VCaP (cell line): ENCODE data around the gene SULT2B1.

ENCODE experiments used
- H3K27ac ChIP-seq: fragments of 450-650 bp; 2 replicates; pipeline ENCODE4 v1.5.1; 2017
- CTCF ChIP-seq: fragments of 450-650 bp; conservative IDR thresholded peaks from 2 replicates; pipeline ENCODE4 v1.5.1; 2017; ENCODE audit warnings: mild to moderate bottlenecking, moderate library complexity

The SULT2B1 gene

GRCh38 chr19:48510421-48511268, 41.3 kb upstream of the SULT2B1 start:
- peak overlapping the region; percentile 52; the same call in 1 of the 2 replicates for H3K27ac ChIP-seq

GRCh38 chr19:48511321-48511731, 40.6 kb upstream of the SULT2B1 start:
- TF ChIP-seq CTCF = no peak
- H3K27ac ChIP-seq = peak overlapping the region; percentile 52; the same call in 1 of the 2 replicates

More at GRCh38 chr19:48510421-48511268, 41.3 kb upstream of the SULT2B1 start:
- no peak for TF ChIP-seq CTCF

- TF ChIP-seq CTCF = no peak
- peak within 1 kb of the TSS; percentile 52; the same call in 1 of the 2 replicates for H3K27ac ChIP-seq
Measured at GRCh38 chr19:48511800-48512503, 40.0 kb upstream of the SULT2B1 start, which contains the start of gene LMTK3. TSS of gene LMTK3 (minus strand) at chr19:48511835. CDS start at chr19:48511576, 259 bp downstream.

- H3K27ac ChIP-seq = peak overlapping the region; percentile 70; the same call in 1 of the 2 replicates
- TF ChIP-seq CTCF = no peak
Measured at GRCh38 chr19:48512504-48513288, 39.3 kb upstream of the SULT2B1 start.

GRCh38 chr19:48513289-48514122, 38.5 kb upstream of the SULT2B1 start:
- H3K27ac ChIP-seq = peak overlapping the region; percentile 70; the same call in 1 of the 2 replicates
- TF ChIP-seq CTCF = no peak

- peak overlapping the region; percentile 70; the same call in 1 of the 2 replicates for H3K27ac ChIP-seq
- no peak for TF ChIP-seq CTCF
Measured at GRCh38 chr19:48514123-48514458, 37.9 kb upstream of the SULT2B1 start.
